Glutamatergic neuron (in vitro differentiated cells): ENCODE results near the gene LHFPL3. TPM values are rescaled to one million over a fixed set of nuclear protein-coding genes. Genes with fewer than 3 reads are reported as not detected.

Source experiments
- DNase-seq: peaks from one replicate; pipeline ENCODE4 v3.0.0; 2022
- H3K27ac Mint-ChIP-seq: one replicate; pipeline ENCODE4 v1.8.0; 2020; ENCODE audit warnings: mild to moderate bottlenecking, mixed read lengths, inconsistent platforms; ENCODE audit not compliant: unreplicated experiment
- H3K27me3 Mint-ChIP-seq: one replicate; pipeline ENCODE4 v1.8.0; 2020; ENCODE audit warnings: mild to moderate bottlenecking, moderate library complexity, mixed read lengths, inconsistent platforms; ENCODE audit not compliant: unreplicated experiment
- H3K36me3 Mint-ChIP-seq: one replicate; pipeline ENCODE4 v1.8.0; 2020; ENCODE audit warnings: mild to moderate bottlenecking, mixed read lengths, inconsistent platforms; ENCODE audit not compliant: unreplicated experiment
- H3K4me1 Mint-ChIP-seq: one replicate; pipeline ENCODE4 v1.8.0; 2020; ENCODE audit warnings: mild to moderate bottlenecking, low read depth, mixed read lengths, inconsistent platforms; ENCODE audit not compliant: unreplicated experiment
- H3K4me3 Mint-ChIP-seq: one replicate; pipeline ENCODE4 v1.8.0; 2020; ENCODE audit warnings: mild to moderate bottlenecking, mixed read lengths, inconsistent platforms; ENCODE audit not compliant: unreplicated experiment
- H3K9me3 Mint-ChIP-seq: one replicate; pipeline ENCODE4 v1.8.0; 2020; ENCODE audit warnings: mild to moderate bottlenecking, moderate library complexity, mixed read lengths, inconsistent platforms; ENCODE audit not compliant: unreplicated experiment
- total RNA-seq: library from RNA; stranded (reverse); fragmentation: NEBNext Ultra II Directional; extraction: Animal tissue kit (Norgen Biotek cat#: 25700); gene quantifications from one replicate; pipeline ENCODE4 v1.2.1, GENCODE V29; 2021; ENCODE audit not compliant: unreplicated experiment
- TF ChIP-seq, protein P1 (sequence below): fragments of 200-600 bp; sonication (generic); IDR thresholded peaks from one replicate; pipeline ENCODE4 v1.5.0; 2021; ENCODE audit not compliant: partially characterized antibody, unreplicated experiment

Gene LHFPL3
- total RNA-seq, 1 donor from 2014 or later, result not detected

DNA sequence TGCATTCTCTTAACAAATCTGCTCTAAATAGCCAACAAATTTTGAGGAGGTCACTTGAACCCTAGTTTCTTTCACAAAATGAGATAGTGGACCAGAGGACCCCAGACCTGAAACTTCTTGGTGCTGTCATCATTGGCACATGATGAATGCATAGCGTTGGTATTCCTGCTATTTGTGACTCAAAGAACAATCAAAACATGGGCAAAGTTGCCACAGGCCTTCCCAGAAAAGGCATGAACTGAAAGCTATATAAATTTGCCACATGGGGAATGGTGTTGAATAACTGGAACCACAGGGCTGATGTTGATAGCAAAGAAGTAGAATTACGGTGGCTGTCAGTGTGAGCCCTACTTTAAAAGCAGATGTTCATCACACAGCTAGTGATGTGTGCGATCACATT is 465.8 kb downstream of the LHFPL3 start:
- Mint-ChIP-seq H3K36me3 (no peaks in the 10 kb centered on the region), H3K9me3 (no peaks in the 10 kb centered on the region), H3K4me3 (no peak overlapping the region), H3K27me3 (no peaks in the 10 kb centered on the region), H3K27ac (no peak overlapping the region), H3K4me1 (no peaks in the 10 kb centered on the region)
- no peak for DNase-seq
- TF ChIP-seq, protein P1, sequence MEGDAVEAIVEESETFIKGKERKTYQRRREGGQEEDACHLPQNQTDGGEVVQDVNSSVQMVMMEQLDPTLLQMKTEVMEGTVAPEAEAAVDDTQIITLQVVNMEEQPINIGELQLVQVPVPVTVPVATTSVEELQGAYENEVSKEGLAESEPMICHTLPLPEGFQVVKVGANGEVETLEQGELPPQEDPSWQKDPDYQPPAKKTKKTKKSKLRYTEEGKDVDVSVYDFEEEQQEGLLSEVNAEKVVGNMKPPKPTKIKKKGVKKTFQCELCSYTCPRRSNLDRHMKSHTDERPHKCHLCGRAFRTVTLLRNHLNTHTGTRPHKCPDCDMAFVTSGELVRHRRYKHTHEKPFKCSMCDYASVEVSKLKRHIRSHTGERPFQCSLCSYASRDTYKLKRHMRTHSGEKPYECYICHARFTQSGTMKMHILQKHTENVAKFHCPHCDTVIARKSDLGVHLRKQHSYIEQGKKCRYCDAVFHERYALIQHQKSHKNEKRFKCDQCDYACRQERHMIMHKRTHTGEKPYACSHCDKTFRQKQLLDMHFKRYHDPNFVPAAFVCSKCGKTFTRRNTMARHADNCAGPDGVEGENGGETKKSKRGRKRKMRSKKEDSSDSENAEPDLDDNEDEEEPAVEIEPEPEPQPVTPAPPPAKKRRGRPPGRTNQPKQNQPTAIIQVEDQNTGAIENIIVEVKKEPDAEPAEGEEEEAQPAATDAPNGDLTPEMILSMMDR, result no peak

DNA sequence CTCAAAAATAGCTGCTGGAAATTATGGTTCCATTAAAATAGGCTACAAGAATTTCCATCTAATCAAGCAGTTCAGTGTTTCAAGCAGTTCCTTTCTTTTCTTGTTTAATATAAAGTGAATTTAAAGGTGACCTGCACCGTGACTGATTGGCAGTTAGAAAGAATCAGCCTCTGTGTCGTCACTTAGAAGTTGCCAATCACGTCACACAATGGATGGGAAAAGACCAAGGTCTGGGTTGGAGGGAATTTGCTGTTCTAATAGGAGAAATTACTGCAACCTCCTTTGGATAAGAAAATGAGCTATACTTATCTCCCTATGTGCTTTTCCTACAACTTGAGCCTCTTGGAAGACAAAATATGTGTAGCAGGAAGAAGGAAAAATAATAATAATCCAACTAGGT is 466.2 kb downstream of the LHFPL3 start:
- no peak overlapping the region for H3K27ac Mint-ChIP-seq
- H3K9me3 Mint-ChIP-seq, result no peaks in the 10 kb centered on the region
- H3K4me3 Mint-ChIP-seq, result no peak overlapping the region
- DNase-seq, result no peak
- TF ChIP-seq, protein P1, result no peak
- no peaks in the 10 kb centered on the region for H3K4me1 Mint-ChIP-seq
- H3K27me3 Mint-ChIP-seq, result no peaks in the 10 kb centered on the region
- H3K36me3 Mint-ChIP-seq, result no peaks in the 10 kb centered on the region

DNA sequence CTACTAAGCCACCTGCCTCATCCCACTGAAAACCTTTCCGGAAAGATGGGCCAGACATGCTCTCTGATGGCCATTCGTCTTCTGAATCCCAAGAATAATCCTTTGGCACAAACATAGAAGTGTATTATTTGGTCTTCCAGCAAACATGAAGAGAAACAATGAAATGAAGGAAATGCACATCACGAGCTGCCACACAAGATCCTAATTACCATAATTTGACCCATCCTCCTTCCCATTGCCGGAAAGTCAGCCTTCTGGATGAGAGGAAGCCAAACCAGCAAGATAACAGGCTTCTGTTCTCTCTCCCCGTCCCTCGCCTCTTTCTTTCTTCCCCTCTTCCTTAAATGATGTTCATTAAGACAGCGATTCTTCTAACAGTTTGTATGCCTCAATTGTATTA is 466.7 kb downstream of the LHFPL3 start:
- Mint-ChIP-seq H3K4me1 (no peaks in the 10 kb centered on the region), H3K4me3 (no peak overlapping the region), H3K27me3 (no peaks in the 10 kb centered on the region), H3K36me3 (no peaks in the 10 kb centered on the region), H3K9me3 (no peaks in the 10 kb centered on the region), H3K27ac (no peak overlapping the region)
- DNase-seq, result no peak
- TF ChIP-seq, protein P1, result no peak

DNA sequence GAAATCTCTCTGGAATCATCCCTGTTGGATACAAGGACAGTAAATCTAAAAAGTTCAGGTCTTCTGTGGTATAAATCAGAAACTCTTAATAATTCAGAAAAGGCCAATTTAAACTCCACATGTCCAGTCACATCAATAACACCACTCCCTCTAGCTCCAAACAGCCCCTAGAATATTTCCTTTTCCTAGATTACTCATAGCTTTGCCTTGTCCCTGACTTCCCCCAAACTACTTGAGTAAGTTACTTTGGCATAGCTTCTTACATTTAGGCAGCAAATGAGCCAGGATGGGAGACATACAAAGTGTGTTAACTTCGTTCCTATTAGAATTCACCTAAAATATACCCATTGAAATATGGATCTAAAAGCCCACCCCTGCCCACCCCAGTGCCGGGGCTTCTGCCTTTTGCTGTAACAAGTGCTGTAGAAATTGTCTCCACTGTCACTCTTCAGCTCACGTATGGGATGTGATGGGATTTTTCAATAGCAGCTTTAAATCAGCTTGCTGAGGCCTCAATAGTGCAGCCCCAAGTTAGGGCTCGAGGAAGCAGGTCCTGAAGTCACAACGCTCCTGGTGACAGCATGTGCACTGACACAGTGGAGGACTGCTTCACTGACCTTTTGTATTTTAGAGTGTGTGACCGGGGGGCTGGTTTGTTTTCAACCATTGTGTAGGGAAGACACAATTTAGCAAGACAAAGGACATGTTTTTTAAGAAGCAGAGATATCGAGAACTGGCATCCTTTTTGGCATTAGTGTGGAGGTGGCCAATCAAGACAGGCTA is 467.4 kb downstream of the LHFPL3 start:
- no peaks in the 10 kb centered on the region for H3K9me3 Mint-ChIP-seq
- DNase-seq, result no peak
- TF ChIP-seq, protein P1, result no peak
- H3K27me3 Mint-ChIP-seq, result no peaks in the 10 kb centered on the region
- no peak overlapping the region for H3K27ac Mint-ChIP-seq
- no peaks in the 10 kb centered on the region for H3K36me3 Mint-ChIP-seq
- H3K4me3 Mint-ChIP-seq, result no peak overlapping the region
- no peaks in the 10 kb centered on the region for H3K4me1 Mint-ChIP-seq

DNA sequence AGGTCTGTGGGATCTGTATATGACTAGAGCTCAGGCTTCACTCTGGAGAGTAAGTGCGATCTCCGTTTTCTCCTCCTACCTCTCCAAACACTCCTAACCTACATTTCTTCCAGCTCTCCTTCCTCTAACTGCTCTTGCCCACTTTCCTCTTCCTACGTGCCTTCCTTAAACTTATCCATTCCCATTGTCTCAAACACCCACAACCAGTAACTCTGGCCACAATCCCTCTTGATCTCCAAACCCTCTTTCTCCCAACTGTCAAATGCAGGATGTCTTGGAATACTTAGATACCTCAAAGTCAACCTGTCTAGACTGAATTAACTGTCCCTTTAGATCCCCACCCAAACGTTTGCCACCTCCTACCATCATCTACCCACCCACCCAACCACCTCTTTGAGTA is 471.9 kb downstream of the LHFPL3 start:
- no peaks in the 10 kb centered on the region for H3K36me3 Mint-ChIP-seq
- DNase-seq, result no peak
- H3K27me3 Mint-ChIP-seq, result no peaks in the 10 kb centered on the region
- H3K4me1 Mint-ChIP-seq, result no peaks in the 10 kb centered on the region
- no peak overlapping the region for H3K27ac Mint-ChIP-seq
- H3K9me3 Mint-ChIP-seq, result no peaks in the 10 kb centered on the region
- TF ChIP-seq, protein P1, result no peak
- no peak overlapping the region for H3K4me3 Mint-ChIP-seq
